Right lobe of liver (tissue), 4 donors: ENCODE measurements around the gene PCDHA1.

Source experiments
- CTCF ChIP-seq, 4 donors: fragments of 200-600 bp in 3 of 4; fragments of 450-650 bp in 1 of 4; IDR thresholded peaks; one replicate each; pipeline versions ENCODE4 v1.5.1 to v1.8.0; 2016 to 2022; ENCODE audit warnings: antibody characterized with exemption in 4 of 4, mild to moderate bottlenecking in 2 of 4
- POLR2A ChIP-seq: fragments of 450-650 bp; IDR thresholded peaks from one replicate; pipeline ENCODE4 v1.6.1; 2017; ENCODE audit warnings: antibody characterized with exemption, mild to moderate bottlenecking
- donor health status: DM: no; HTN: no; CAD: no.
- donor health status: DM: no; HTN: no; CAD: no.
- donor health status: DM: no; HTN: yes; CAD: no.

GRCh38 chr5:140877262-140877581 is 91.3 kb downstream of the PCDHA1 start:
- TF ChIP-seq CTCF (IDR thresholded peaks at IDR 0.05) (no peak), POLR2A (no peak)
